ENCODE results near the gene CALHM4.

Gene CALHM4

GRCh38 chr6:116564921-116565872 is 11.6 kb downstream of the CALHM4 start:
- TF ChIP-seq CTCF (IDR thresholded peaks at IDR 0.05; ENCODE audit: insufficient read depth, low read length) (no peak), POLR2AphosphoS5 (IDR thresholded peaks at IDR 0.05; ENCODE audit: low read depth) (no peak), SPI1 (IDR thresholded peaks at IDR 0.05; ENCODE audit: borderline replicate concordance, low read depth) (no peak), GABPA (IDR thresholded peaks at IDR 0.05; ENCODE audit: low read depth) (no peak)
- TF ChIP-seq, protein P1, sequence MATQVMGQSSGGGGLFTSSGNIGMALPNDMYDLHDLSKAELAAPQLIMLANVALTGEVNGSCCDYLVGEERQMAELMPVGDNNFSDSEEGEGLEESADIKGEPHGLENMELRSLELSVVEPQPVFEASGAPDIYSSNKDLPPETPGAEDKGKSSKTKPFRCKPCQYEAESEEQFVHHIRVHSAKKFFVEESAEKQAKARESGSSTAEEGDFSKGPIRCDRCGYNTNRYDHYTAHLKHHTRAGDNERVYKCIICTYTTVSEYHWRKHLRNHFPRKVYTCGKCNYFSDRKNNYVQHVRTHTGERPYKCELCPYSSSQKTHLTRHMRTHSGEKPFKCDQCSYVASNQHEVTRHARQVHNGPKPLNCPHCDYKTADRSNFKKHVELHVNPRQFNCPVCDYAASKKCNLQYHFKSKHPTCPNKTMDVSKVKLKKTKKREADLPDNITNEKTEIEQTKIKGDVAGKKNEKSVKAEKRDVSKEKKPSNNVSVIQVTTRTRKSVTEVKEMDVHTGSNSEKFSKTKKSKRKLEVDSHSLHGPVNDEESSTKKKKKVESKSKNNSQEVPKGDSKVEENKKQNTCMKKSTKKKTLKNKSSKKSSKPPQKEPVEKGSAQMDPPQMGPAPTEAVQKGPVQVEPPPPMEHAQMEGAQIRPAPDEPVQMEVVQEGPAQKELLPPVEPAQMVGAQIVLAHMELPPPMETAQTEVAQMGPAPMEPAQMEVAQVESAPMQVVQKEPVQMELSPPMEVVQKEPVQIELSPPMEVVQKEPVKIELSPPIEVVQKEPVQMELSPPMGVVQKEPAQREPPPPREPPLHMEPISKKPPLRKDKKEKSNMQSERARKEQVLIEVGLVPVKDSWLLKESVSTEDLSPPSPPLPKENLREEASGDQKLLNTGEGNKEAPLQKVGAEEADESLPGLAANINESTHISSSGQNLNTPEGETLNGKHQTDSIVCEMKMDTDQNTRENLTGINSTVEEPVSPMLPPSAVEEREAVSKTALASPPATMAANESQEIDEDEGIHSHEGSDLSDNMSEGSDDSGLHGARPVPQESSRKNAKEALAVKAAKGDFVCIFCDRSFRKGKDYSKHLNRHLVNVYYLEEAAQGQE (IDR thresholded peaks at IDR 0.05; ENCODE audit: insufficient replicate concordance, low read depth): no peak
- H3K4me3 ChIP-seq (replicated peaks; ENCODE audit: insufficient read depth, low read length): no peak overlapping the region
- no peak overlapping the region for H3K27ac ChIP-seq (replicated peaks)
- H3K27me3 ChIP-seq (ENCODE audit: insufficient read depth, poor library complexity, severe bottlenecking): no peaks in the 10 kb centered on the region
- DNase-seq (ENCODE audit: low read depth in 1 of 2, low spot score in 1 of 2): no peak

GRCh38 chr6:116568111-116568510 is 14.6 kb downstream of the CALHM4 start:
- DNase-seq (ENCODE audit: low read depth in 1 of 2, low spot score in 1 of 2): no peak
- TF ChIP-seq CTCF (IDR thresholded peaks at IDR 0.05; ENCODE audit: insufficient read depth, low read length): no peak
- TF ChIP-seq, protein P1 (IDR thresholded peaks at IDR 0.05; ENCODE audit: insufficient replicate concordance, low read depth): no peak
- TF ChIP-seq POLR2AphosphoS5 (IDR thresholded peaks at IDR 0.05; ENCODE audit: low read depth): no peak
- no peak for TF ChIP-seq SPI1 (IDR thresholded peaks at IDR 0.05; ENCODE audit: borderline replicate concordance, low read depth)
- no peak for TF ChIP-seq GABPA (IDR thresholded peaks at IDR 0.05; ENCODE audit: low read depth)
- H3K4me3 ChIP-seq (replicated peaks; ENCODE audit: insufficient read depth, low read length): no peak overlapping the region
- H3K27ac ChIP-seq (replicated peaks): no peak overlapping the region; the same call in 1 of the 2 replicates
- H3K27me3 ChIP-seq (ENCODE audit: insufficient read depth, poor library complexity, severe bottlenecking): no peaks in the 10 kb centered on the region

GRCh38 chr6:116568821-116569755 is 15.5 kb downstream of the CALHM4 start:
- Histone ChIP-seq H3K27me3 (ENCODE audit: insufficient read depth, poor library complexity, severe bottlenecking) (no peaks in the 10 kb centered on the region), H3K27ac (replicated peaks) (peak overlapping the region; percentile 52), H3K4me3 (replicated peaks; ENCODE audit: insufficient read depth, low read length) (no peak overlapping the region; the same call in 1 of the 2 replicates)
- peak; percentile 23 to 24 for DNase-seq (ENCODE audit: low read depth in 1 of 2, low spot score in 1 of 2)
- TF ChIP-seq SPI1 (IDR thresholded peaks at IDR 0.05; ENCODE audit: borderline replicate concordance, low read depth): peak; percentile 80
- TF ChIP-seq, protein P1 (IDR thresholded peaks at IDR 0.05; ENCODE audit: insufficient replicate concordance, low read depth): no peak
